Heart right ventricle (tissue), 16 donors: ENCODE data around the gene TC2N. TPM values are rescaled to one million over a fixed set of nuclear protein-coding genes. Genes with fewer than 3 reads are reported as not detected.
A peak's percentile ranks its signal among the peaks of the same experiment; 100 is the strongest.

Experiments
- ATAC-seq, 8 donors: fragments of 200-7000 bp; cut with Tn5 transposase; one replicate each; pipeline ENCODE4 v1.9.1; 2020; ENCODE audit warnings: mild to moderate bottlenecking in 8 of 8, moderate library complexity in 8 of 8, moderate number of reproducible peaks in 1 of 8
- DNase-seq, 2 donors: peaks; one replicate each; pipeline ENCODE4 v3.0.0-alpha.2; 2020
- H3K27ac ChIP-seq, 10 donors: fragments of 200-600 bp; sonication (generic) in 2 of 10; one replicate each; pipeline versions ENCODE4 v1.5.0 to v1.8.0; 2020 to 2022; ENCODE audit warnings: mild to moderate bottlenecking in 3 of 10
- H3K27me3 ChIP-seq, 7 donors: fragments of 200-600 bp; one replicate each; pipeline ENCODE4 v1.8.0; 2021 to 2022; ENCODE audit warnings: mild to moderate bottlenecking in 2 of 7
- H3K36me3 ChIP-seq, 9 donors: fragments of 200-600 bp; sonication (generic) in 1 of 9; one replicate each; pipeline versions ENCODE4 v1.5.0 to v1.8.0; 2020 to 2022; ENCODE audit warnings: mild to moderate bottlenecking in 2 of 9
- H3K4me1 ChIP-seq, 9 donors: fragments of 200-600 bp; sonication (generic) in 1 of 9; one replicate each; pipeline versions ENCODE4 v1.5.0 to v1.8.0; 2020 to 2022; ENCODE audit warnings: mild to moderate bottlenecking in 4 of 9
- H3K4me3 ChIP-seq, 10 donors: fragments of 200-600 bp; sonication (generic) in 2 of 10; one replicate each; pipeline versions ENCODE4 v1.5.0 to v1.8.0; 2020 to 2022; ENCODE audit warnings: mild to moderate bottlenecking in 7 of 10, moderate library complexity in 2 of 10
- H3K9me3 ChIP-seq, 11 donors: fragments of 200-600 bp in 10 of 11; sonication (generic) in 2 of 11; one replicate each; pipeline versions ENCODE4 v1.5.0 to v1.8.0; 2013 to 2022; ENCODE audit warnings: mild to moderate bottlenecking in 2 of 11, control low read depth in 1 of 11, moderate library complexity in 1 of 11
- CTCF ChIP-seq, 9 donors: fragments of 200-600 bp; sonication (generic) in 2 of 9; IDR thresholded peaks; one replicate each; pipeline versions ENCODE4 v1.5.0 to v1.8.0; 2021 to 2022; ENCODE audit warnings: antibody characterized with exemption in 9 of 9, mild to moderate bottlenecking in 5 of 9, moderate library complexity in 1 of 9
- WGBS, 2 donors: extraction: QIAGEN DNeasy Blood & Tissue Kit; methylation state at CpG; one replicate each; pipeline ENCODE4 v1.1.7; 2013; ENCODE audit warnings: inconsistent platforms in 1 of 2; 5-methylcytosine and 5-hydroxymethylcytosine counted together
- intact Hi-C, 10 donors: fragments of 100-400 bp; cut with DNase I; formaldehyde crosslinking; loops; one replicate each; pipeline versions ENCODE4 v1.11.1 to v1.14.2; 2022
- polyA plus RNA-seq, 2 donors: library from polyadenylated mRNA; stranded (reverse); fragments of 200-250 nt; gene quantifications; one replicate each; pipeline ENCODE4 v1.2.3, GENCODE V29; 2013
- total RNA-seq, 10 donors: library from RNA; stranded (reverse); fragmentation: NEBNext Ultra II Directional in 3 of 10; extraction: Animal tissue kit (Norgen Biotek cat#: 25700) in 3 of 10; gene quantifications; one replicate each; pipeline versions ENCODE4 v1.2.1 to v1.2.4, GENCODE V29; 2021 to 2023
- donor health status: Arrhythmogenic right ventricular cardiomyopathy.
- donor health status: ischemic (EF 13 %, LVEDD 7.1; RV severe dilation, severe dysfunction).
- donor health status: healthy with polysubstance abuse.
- donor health status: DM: no; HTN: yes; CAD: no.
- donor health status: DM: no; HTN: no; CAD: no.
- donor health status: ischemic (EF 25% LVEDD 6.9; RV normal size, moderate dysfunction).
- donor health status: ischemic (EF 25% LVEDD 5.7; RV mildly dilated, moderate dysfunction).
- donor health status: healthy.
- donor health status: DM: yes; HTN: yes; CAD: no.
- donor health status: Ischemic cardiomyopathy.
- donor health status: ischemic (EF 35%, LVEDD 5.7; RV mildly dilated, moderate dysfunction).
- donor health status: nonischemic (EF 11% LVEDD 7.7; RV severe dilation, severe dysfunction).
- donor health status: DM: yes; HTN: yes; CAD: no.
- donor health status: PGD.
- donor health status: ischemic (EF 29% LVEDD 5.4; RV normal size, mild dysfunction).
- donor health status: nonischemic (EF 23%, LVEDD 6.1; RV moderate dilation, normal function).

TC2N gene
- total and polyA plus RNA-seq, 12 donors = 1.8 to 12.4 (median 3.8) TPM

- no peak for TF ChIP-seq CTCF (IDR thresholded peaks at IDR 0.05)
- 50 to 51% methylated on average over 16 of the region's 16 CpGs for WGBS, 2 donors
- peaks cover 0 to 16% (median 0%) of the 10 kb centered on the region in 11 donors for H3K9me3 ChIP-seq
- DNase-seq = no peak
- intact Hi-C loops = no loop called here
- peak overlapping the region in 2 of 10 donors; percentile 9 to 85 for H3K27ac ChIP-seq
- peaks cover 0 to 35% (median 0%) of the 10 kb centered on the region in 9 donors for H3K36me3 ChIP-seq
- ATAC-seq = no peak
- H3K4me3 ChIP-seq = no peak overlapping the region
- peaks cover 0 to 43% (median 15%) of the 10 kb centered on the region in 9 donors for H3K4me1 ChIP-seq
- H3K27me3 ChIP-seq = peaks cover 0 to 8% (median 0%) of the 10 kb centered on the region in 7 donors
Measured at GRCh38 chr14:91870001-91870400, 2.7 kb upstream of the TC2N start.

- intact Hi-C loops = no loop called here
- H3K27ac ChIP-seq = peak overlapping the region in 1 of 10 donors; percentile 72
- peaks cover 0 to 31% (median 0%) of the 10 kb centered on the region in 9 donors for H3K36me3 ChIP-seq
- peaks cover 0 to 16% (median 0%) of the 10 kb centered on the region in 11 donors for H3K9me3 ChIP-seq
- DNase-seq (no peak), ATAC-seq (no peak)
- peaks cover 0 to 43% (median 15%) of the 10 kb centered on the region in 9 donors for H3K4me1 ChIP-seq
- TF ChIP-seq CTCF (IDR thresholded peaks at IDR 0.05) = no peak
- 82 to 83% methylated on average over 8 of the region's 8 CpGs for WGBS, 2 donors
- no peak overlapping the region for H3K4me3 ChIP-seq
- peaks cover 0 to 8% (median 0%) of the 10 kb centered on the region in 7 donors for H3K27me3 ChIP-seq
Measured at GRCh38 chr14:91869556-91869955, 2.2 kb upstream of the TC2N start.

GRCh38 chr14:91866511-91867295, 633 bp downstream of the TC2N start:
- Histone ChIP-seq H3K27me3 (peaks cover 0 to 8% (median 0%) of the 10 kb centered on the region in 7 donors), H3K27ac (peak overlapping the region in 1 of 10 donors; percentile 80)

More at GRCh38 chr14:91866511-91867295, 633 bp downstream of the TC2N start:
- TF ChIP-seq CTCF (IDR thresholded peaks at IDR 0.05) = no peak
- Histone ChIP-seq H3K9me3 (peaks cover 0 to 16% (median 0%) of the 10 kb centered on the region in 11 donors), H3K36me3 (peaks cover 0 to 31% (median 0%) of the 10 kb centered on the region in 9 donors), H3K4me3 (peak overlapping the region in 1 of 10 donors; percentile 46), H3K4me1 (peaks cover 0 to 21% (median under 1%) of the 10 kb centered on the region in 9 donors)
- intact Hi-C loops = no loop called here
- WGBS, 2 donors = 82% methylated on average over 6 of the region's 6 CpGs
- ATAC-seq (no peak), DNase-seq (no peak)
